ENCODE data around the gene CSNK1G2. TPM values are rescaled to one million over a fixed set of nuclear protein-coding genes. Genes with fewer than 3 reads are reported as not detected.

The CSNK1G2 gene
- total RNA-seq, 6 experiments from 2014 or later = 44.8 to 52.0 (median 51.1) TPM

GRCh38 chr19:1908364-1908678 lies 32.7 kb upstream of the CSNK1G2 start:
- Mint-ChIP-seq H3K9me3 (no peaks in the 10 kb centered on the region), H3K27ac (no peak overlapping the region), H3K4me1 (ENCODE audit: low read depth) (peaks cover 12% of the 10 kb centered on the region), H3K27me3 (ENCODE audit: insufficient read depth) (no peaks in the 10 kb centered on the region; the same call in 1 of the 2 replicates), H3K4me3 (no peak overlapping the region), H3K36me3 (ENCODE audit: low read depth) (no peaks in the 10 kb centered on the region; the same call in 1 of the 2 replicates)
- TF ChIP-seq, protein P1, sequence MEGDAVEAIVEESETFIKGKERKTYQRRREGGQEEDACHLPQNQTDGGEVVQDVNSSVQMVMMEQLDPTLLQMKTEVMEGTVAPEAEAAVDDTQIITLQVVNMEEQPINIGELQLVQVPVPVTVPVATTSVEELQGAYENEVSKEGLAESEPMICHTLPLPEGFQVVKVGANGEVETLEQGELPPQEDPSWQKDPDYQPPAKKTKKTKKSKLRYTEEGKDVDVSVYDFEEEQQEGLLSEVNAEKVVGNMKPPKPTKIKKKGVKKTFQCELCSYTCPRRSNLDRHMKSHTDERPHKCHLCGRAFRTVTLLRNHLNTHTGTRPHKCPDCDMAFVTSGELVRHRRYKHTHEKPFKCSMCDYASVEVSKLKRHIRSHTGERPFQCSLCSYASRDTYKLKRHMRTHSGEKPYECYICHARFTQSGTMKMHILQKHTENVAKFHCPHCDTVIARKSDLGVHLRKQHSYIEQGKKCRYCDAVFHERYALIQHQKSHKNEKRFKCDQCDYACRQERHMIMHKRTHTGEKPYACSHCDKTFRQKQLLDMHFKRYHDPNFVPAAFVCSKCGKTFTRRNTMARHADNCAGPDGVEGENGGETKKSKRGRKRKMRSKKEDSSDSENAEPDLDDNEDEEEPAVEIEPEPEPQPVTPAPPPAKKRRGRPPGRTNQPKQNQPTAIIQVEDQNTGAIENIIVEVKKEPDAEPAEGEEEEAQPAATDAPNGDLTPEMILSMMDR (IDR thresholded peaks at IDR 0.05) = no peak
- no peak for DNase-seq

- no peak for DNase-seq
- Mint-ChIP-seq H3K27me3 (ENCODE audit: insufficient read depth) (no peaks in the 10 kb centered on the region; the same call in 1 of the 2 replicates), H3K4me3 (no peak overlapping the region), H3K36me3 (ENCODE audit: low read depth) (no peaks in the 10 kb centered on the region; the same call in 1 of the 2 replicates), H3K9me3 (no peaks in the 10 kb centered on the region), H3K27ac (no peak overlapping the region), H3K4me1 (ENCODE audit: low read depth) (peaks cover 12% of the 10 kb centered on the region)
- TF ChIP-seq, protein P1 (IDR thresholded peaks at IDR 0.05) = no peak
Observed at GRCh38 chr19:1909761-1910080, 31.3 kb upstream of the CSNK1G2 start.

DNA sequence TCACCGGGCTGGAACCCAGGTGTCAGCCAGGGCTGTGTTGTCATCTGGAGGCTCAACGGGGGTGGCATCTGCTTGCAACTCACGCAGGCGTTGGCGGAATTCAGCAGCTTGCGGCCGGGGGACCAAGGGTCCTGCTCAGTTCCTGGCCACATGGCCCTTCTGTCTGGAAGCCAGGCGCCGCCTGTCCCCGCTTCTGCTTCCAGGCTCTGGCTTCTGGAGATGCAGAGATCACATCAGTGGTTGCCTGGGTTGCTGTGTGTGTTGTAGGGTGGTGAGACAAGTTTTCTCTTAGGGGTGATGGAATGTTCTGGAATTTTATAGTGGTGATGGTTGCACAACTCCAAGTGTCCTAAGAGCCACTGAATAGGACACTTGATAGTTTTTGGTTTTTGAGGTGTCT lies 30.8 kb upstream of the CSNK1G2 start:
- DNase-seq = peak; percentile 22
- Mint-ChIP-seq H3K36me3 (ENCODE audit: low read depth) (no peaks in the 10 kb centered on the region; the same call in 1 of the 2 replicates), H3K27me3 (ENCODE audit: insufficient read depth) (no peaks in the 10 kb centered on the region; the same call in 1 of the 2 replicates), H3K27ac (peak overlapping the region; percentile 9; the same call in 1 of the 2 replicates), H3K4me3 (no peak overlapping the region), H3K9me3 (no peaks in the 10 kb centered on the region), H3K4me1 (ENCODE audit: low read depth) (peaks cover 12% of the 10 kb centered on the region)
- TF ChIP-seq, protein P1 (IDR thresholded peaks at IDR 0.05) = no peak

DNA sequence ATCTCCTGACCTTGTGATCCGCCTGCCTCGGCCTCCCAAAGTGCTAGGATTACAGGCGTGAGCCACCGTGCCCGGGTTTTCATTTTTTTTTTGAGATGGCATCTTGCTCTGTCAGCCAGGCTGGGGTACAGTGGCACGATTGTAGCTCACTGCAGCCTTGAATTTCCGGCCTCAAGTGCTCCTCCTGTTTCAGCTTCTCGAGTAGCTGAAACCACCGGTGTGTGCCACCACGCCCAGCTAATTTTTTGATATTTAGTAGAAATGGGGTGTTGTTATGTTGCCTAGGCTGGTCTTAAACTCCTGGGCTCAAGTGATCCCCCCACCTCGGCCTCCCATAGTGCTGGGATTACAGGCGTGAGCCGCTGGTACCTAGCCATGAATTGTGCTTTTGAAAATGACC lies 29.9 kb upstream of the CSNK1G2 start:
- H3K36me3 Mint-ChIP-seq (ENCODE audit: low read depth) = no peaks in the 10 kb centered on the region
- no peaks in the 10 kb centered on the region for H3K27me3 Mint-ChIP-seq (ENCODE audit: insufficient read depth)
- no peak overlapping the region for H3K4me3 Mint-ChIP-seq
- no peak overlapping the region for H3K27ac Mint-ChIP-seq
- DNase-seq = no peak
- no peaks in the 10 kb centered on the region for H3K9me3 Mint-ChIP-seq
- peaks cover 6% of the 10 kb centered on the region; the same call in 1 of the 2 replicates for H3K4me1 Mint-ChIP-seq (ENCODE audit: low read depth)
- TF ChIP-seq, protein P1 (IDR thresholded peaks at IDR 0.05) = no peak

DNA sequence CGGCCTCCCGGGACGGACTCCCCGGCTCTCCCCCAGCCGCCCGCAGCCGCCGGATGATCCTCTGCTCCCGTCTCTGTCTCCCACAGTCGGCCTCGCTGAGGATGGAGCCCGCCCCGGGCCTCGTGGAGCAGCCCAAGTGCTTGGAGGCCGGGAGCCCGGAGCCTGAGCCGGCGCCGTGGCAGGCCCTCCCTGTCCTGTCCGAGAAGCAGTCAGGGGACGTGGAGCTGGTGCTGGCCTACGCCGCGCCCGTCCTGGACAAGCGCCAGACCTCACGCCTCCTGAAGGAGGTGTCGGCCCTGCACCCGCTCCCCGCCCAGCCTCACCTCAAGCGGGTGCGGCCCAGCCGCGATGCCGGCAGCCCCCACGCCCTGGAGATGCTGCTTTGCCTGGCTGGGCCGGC lies 29.0 kb upstream of the CSNK1G2 start:
- Mint-ChIP-seq H3K27ac (no peak overlapping the region), H3K27me3 (ENCODE audit: insufficient read depth) (no peaks in the 10 kb centered on the region), H3K4me1 (ENCODE audit: low read depth) (peaks cover 6% of the 10 kb centered on the region; the same call in 1 of the 2 replicates), H3K4me3 (no peak overlapping the region), H3K36me3 (ENCODE audit: low read depth) (no peaks in the 10 kb centered on the region), H3K9me3 (no peaks in the 10 kb centered on the region)
- TF ChIP-seq, protein P1 (IDR thresholded peaks at IDR 0.05) = no peak
- DNase-seq = no peak
